Renal pelvis (tissue), 12 donors: Measurements from ENCODE around the gene STRN4. TPM values are rescaled to one million over a fixed set of nuclear protein-coding genes. Genes with fewer than 3 reads are reported as not detected.

Experiments used
- DNase-seq: peaks from one replicate; pipeline ENCODE4 v3.0.0-alpha.2; 2013
- long read RNA-seq, 16 experiments: transcript quantifications; one replicate each; lab custom pipeline, GENCODE V29; 2026
- polyA plus RNA-seq, 3 donors: library from polyadenylated mRNA; unstranded; fragments of 120-200 nt; gene quantifications; one replicate each; pipeline ENCODE4 v1.2.1, GENCODE V29; 2013; ENCODE audit not compliant: insufficient read length in 3 of 3

Gene STRN4, protein sequence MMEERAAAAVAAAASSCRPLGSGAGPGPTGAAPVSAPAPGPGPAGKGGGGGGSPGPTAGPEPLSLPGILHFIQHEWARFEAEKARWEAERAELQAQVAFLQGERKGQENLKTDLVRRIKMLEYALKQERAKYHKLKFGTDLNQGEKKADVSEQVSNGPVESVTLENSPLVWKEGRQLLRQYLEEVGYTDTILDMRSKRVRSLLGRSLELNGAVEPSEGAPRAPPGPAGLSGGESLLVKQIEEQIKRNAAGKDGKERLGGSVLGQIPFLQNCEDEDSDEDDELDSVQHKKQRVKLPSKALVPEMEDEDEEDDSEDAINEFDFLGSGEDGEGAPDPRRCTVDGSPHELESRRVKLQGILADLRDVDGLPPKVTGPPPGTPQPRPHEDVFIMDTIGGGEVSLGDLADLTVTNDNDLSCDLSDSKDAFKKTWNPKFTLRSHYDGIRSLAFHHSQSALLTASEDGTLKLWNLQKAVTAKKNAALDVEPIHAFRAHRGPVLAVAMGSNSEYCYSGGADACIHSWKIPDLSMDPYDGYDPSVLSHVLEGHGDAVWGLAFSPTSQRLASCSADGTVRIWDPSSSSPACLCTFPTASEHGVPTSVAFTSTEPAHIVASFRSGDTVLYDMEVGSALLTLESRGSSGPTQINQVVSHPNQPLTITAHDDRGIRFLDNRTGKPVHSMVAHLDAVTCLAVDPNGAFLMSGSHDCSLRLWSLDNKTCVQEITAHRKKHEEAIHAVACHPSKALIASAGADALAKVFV
- 100 to 1,000 TPM in 1 of 3 donors, 10 to 100 TPM in 2; 92.2 to 105 (median 92.8) TPM for polyA plus RNA-seq
- long read RNA-seq, donor 1, transcript STRN4-222 (1 exons, 2,240 nt): major isoform, 25 of 38 reads
- long read RNA-seq, donor 1, transcript STRN4-201 (18 exons, 3,210 nt): minor isoform, 11 of 38 reads
- long read RNA-seq, donor 1, partial matches to known transcripts: 0 of 38 reads
- long read RNA-seq, donor 1, other reads (novel, unspliced or antisense): 0 of 38 reads
- long read RNA-seq, donor 2, transcript STRN4-201 (18 exons, 3,210 nt): minor isoform, 7 of 39 reads
- long read RNA-seq, donor 2, transcript STRN4-222 (1 exons, 2,240 nt): major isoform, 20 of 39 reads
- long read RNA-seq, donor 2, partial matches to known transcripts: 10 of 39 reads
- long read RNA-seq, donor 2, other reads (novel, unspliced or antisense): 0 of 39 reads
- long read RNA-seq, donor 3, transcript STRN4-201 (18 exons, 3,210 nt): minor isoform, 6 of 37 reads
- long read RNA-seq, donor 3, transcript STRN4-222 (1 exons, 2,240 nt): major isoform, 27 of 37 reads
- long read RNA-seq, donor 3, partial matches to known transcripts: 0 of 37 reads
- long read RNA-seq, donor 3, other reads (novel, unspliced or antisense): 0 of 37 reads
- long read RNA-seq, donor 4, transcript STRN4-201 (18 exons, 3,210 nt): minor isoform, 8 of 32 reads
- long read RNA-seq, donor 4, transcript STRN4-222 (1 exons, 2,240 nt): major isoform, 23 of 32 reads
- long read RNA-seq, donor 4, partial matches to known transcripts: 0 of 32 reads
- long read RNA-seq, donor 4, other reads (novel, unspliced or antisense): 0 of 32 reads
- long read RNA-seq, donor 5, transcript STRN4-222 (1 exons, 2,240 nt): major isoform, 19 of 24 reads
- long read RNA-seq, donor 5, partial matches to known transcripts: 0 of 24 reads
- long read RNA-seq, donor 5, other reads (novel, unspliced or antisense): 0 of 24 reads
- long read RNA-seq, donor 6, transcript STRN4-201 (18 exons, 3,210 nt): minor isoform, 8 of 54 reads
- long read RNA-seq, donor 6, transcript STRN4-222 (1 exons, 2,240 nt): major isoform, 24 of 54 reads
- long read RNA-seq, donor 6, partial matches to known transcripts: 18 of 54 reads
- long read RNA-seq, donor 6, other reads (novel, unspliced or antisense): 0 of 54 reads
- long read RNA-seq, donor 7, transcript STRN4-201 (18 exons, 3,210 nt): minor isoform, 11 of 81 reads
- long read RNA-seq, donor 7, transcript STRN4-222 (1 exons, 2,240 nt): major isoform, 49 of 81 reads
- long read RNA-seq, donor 7, partial matches to known transcripts: 17 of 81 reads
- long read RNA-seq, donor 7, other reads (novel, unspliced or antisense): 0 of 81 reads
- long read RNA-seq, donor 8, transcript STRN4-222 (1 exons, 2,240 nt): major isoform, 20 of 29 reads
- long read RNA-seq, donor 8, partial matches to known transcripts: 6 of 29 reads
- long read RNA-seq, donor 8, other reads (novel, unspliced or antisense): 0 of 29 reads
- long read RNA-seq, donor 9, transcript STRN4-222 (1 exons, 2,240 nt): major isoform, 37 of 57 reads
- long read RNA-seq, donor 9, transcript STRN4-201 (18 exons, 3,210 nt): minor isoform, 10 of 57 reads
- long read RNA-seq, donor 9, partial matches to known transcripts: 5 of 57 reads
- long read RNA-seq, donor 9, other reads (novel, unspliced or antisense): 0 of 57 reads
- long read RNA-seq, donor 10, transcript STRN4-222 (1 exons, 2,240 nt): major isoform, 26 of 113 reads
- long read RNA-seq, donor 10, transcript STRN4-201 (18 exons, 3,210 nt): minor isoform, 5 of 113 reads
- long read RNA-seq, donor 10, partial matches to known transcripts: 77 of 113 reads
- long read RNA-seq, donor 10, other reads (novel, unspliced or antisense): 0 of 113 reads
- long read RNA-seq, donor 11, transcript STRN4-222 (1 exons, 2,240 nt): major isoform, 28 of 34 reads
- long read RNA-seq, donor 11, partial matches to known transcripts: 0 of 34 reads
- long read RNA-seq, donor 11, other reads (novel, unspliced or antisense): 0 of 34 reads
- long read RNA-seq, donor 12, transcript STRN4-201 (18 exons, 3,210 nt): minor isoform, 17 of 62 reads
- long read RNA-seq, donor 12, transcript STRN4-222 (1 exons, 2,240 nt): major isoform, 38 of 62 reads
- long read RNA-seq, donor 12, transcript STRN4-202 (18 exons, 3,628 nt): minor isoform, 6 of 62 reads
- long read RNA-seq, donor 12, partial matches to known transcripts: 0 of 62 reads
- long read RNA-seq, donor 12, other reads (novel, unspliced or antisense): 0 of 62 reads
- long read RNA-seq, donor 13, transcript STRN4-201 (18 exons, 3,210 nt): minor isoform, 6 of 52 reads
- long read RNA-seq, donor 13, transcript STRN4-222 (1 exons, 2,240 nt): major isoform, 27 of 52 reads
- long read RNA-seq, donor 13, partial matches to known transcripts: 17 of 52 reads
- long read RNA-seq, donor 13, other reads (novel, unspliced or antisense): 0 of 52 reads
- long read RNA-seq, donor 14: 0 reads
- long read RNA-seq, donor 15, transcript STRN4-222 (1 exons, 2,240 nt): major isoform, 29 of 72 reads
- long read RNA-seq, donor 15, transcript STRN4-201 (18 exons, 3,210 nt): minor isoform, 14 of 72 reads
- long read RNA-seq, donor 15, partial matches to known transcripts: 26 of 72 reads
- long read RNA-seq, donor 15, other reads (novel, unspliced or antisense): 0 of 72 reads
- long read RNA-seq, donor 16, transcript STRN4-222 (1 exons, 2,240 nt): major isoform, 32 of 57 reads
- long read RNA-seq, donor 16, transcript STRN4-201 (18 exons, 3,210 nt): minor isoform, 10 of 57 reads
- long read RNA-seq, donor 16, partial matches to known transcripts: 8 of 57 reads
- long read RNA-seq, donor 16, other reads (novel, unspliced or antisense): 0 of 57 reads

DNA sequence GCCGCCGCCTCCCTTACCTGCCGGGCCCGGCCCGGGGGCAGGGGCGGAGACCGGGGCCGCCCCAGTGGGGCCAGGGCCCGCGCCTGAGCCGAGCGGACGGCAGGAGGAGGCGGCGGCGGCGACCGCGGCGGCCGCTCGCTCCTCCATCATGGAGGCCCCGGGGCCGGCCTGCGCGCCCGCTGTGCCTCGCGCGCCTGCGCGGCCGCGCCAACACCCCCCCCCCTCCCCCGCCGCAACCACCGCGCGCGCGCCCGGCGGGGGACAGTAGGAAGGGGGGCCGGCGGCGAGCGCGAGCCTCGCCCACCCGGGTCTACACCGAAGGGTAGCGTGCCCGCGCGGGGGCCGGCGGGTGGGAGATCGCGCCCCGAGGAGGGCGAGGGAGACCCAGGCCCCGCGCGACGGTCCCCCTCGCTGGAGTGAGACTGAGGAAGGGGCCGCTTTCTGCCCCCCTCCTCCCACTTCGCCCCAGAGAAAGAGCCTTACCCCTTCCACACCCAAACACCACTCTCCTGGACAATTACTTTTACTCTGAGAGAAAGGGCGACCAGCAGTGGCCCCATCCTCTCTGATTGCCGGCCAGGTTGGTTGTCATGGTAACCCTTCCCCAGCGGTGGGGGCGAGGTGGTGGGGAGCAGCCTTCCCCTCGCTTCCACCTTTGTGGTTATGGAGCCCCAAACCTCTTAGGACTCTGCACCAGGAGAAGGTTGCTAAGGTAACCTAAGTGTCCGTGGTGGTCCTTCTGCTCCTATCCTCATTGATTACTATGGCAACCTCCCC lies at the start of gene STRN4:
TSS of gene STRN4 (minus strand) at position 170 of the 777 bp plus-strand sequence. CDS start at position 150, 20 bp downstream.
- DNase-seq: peak; percentile 58

DNA sequence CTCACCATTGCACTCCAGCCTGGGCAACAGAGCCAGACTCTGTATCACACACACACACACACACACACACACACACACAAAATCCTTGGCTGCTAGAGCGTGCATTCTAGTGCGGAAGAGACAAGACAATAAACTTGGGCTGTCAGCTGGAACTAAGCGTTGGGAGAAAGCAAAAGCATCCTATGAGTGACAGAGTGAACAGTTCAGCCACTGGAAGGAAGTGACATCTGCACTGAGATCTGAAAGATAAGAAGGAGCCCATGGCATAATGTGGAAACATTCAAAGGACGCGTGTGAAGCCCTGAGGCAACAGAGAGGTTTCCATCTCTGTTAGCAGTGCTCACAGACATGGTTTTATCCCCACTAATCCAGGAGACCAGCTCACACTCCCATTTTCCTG lies 45.7 kb upstream of the STRN4 start:
- no peak for DNase-seq

DNA sequence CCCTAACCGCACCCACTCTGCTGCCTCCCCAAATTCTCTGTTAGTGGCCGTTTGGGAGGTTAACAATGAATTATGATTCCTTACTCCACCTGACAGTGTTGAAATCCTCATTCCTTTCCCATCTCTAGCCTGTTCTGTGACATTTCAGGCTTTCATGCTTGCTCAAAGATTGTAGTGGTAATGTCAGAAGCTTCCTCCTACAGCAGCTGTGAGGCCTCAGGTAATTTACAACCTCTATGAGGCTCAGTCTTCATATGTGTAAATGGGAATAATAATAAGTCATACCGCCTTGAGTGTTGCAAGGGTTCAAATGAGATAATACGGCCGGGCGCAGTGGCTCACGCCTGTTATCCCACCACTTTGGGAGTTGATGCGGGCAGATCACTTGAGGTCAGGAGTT lies 43.1 kb upstream of the STRN4 start:
- no peak for DNase-seq

DNA sequence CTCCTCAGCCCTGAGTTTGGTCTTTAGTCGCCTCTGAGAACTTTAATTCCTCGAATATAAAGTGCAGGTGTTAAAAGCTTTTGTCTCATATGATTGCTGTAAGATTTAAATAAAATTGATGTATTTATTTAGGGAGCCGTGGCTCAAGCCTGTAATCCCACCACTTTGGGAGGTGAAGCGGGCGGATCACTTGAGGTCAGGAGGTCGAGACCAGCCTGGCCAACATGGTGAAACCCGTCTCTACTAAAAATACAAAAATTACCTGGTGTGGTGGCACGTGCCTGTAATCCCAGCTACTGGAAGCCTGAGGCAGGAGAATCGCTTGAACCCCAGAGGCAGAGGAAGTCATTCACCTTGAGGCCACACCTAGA lies 42.7 kb upstream of the STRN4 start:
- no peak for DNase-seq

DNA sequence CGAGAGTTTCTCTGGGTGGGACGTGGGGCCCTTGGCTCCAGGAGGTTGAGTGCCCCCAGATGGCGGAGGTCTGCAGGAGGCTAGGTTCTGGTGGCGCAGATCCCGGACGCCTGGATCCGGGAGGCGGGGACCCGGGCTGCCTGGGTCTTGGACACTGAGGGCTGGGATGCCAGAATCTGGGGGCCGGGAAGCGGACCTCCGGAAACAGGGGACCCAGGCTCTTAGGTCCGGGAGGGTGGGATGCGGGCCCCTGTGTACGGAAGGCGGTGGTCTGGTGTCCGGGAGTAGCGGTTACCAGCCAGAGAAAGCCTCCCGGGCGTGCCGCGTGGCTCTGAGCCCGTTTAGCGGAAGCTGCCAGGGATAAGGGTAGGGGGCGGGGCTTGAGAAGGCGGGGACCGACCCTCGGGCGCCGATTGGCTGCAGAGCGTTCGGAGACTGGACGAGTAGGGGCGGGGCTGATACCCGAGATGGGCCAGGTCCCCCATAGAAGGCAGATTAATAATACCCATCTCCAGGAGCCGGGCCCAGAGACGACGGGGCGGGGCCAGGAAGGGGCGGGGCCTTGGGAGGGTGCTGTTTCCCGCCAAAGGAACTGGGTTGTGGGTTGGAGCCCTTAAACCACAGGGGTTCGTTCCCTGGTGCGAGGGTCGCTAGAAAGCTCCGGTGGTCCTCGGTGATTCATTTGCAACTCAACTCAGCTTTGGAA lies 42.2 kb upstream of the STRN4 start, which contains the start of gene SLC1A5:
TSS of gene SLC1A5 (minus strand) at position 333 of the 706 bp plus-strand sequence. CDS start 629 bp downstream, outside the sequence.
- DNase-seq: peak; percentile 92

DNA sequence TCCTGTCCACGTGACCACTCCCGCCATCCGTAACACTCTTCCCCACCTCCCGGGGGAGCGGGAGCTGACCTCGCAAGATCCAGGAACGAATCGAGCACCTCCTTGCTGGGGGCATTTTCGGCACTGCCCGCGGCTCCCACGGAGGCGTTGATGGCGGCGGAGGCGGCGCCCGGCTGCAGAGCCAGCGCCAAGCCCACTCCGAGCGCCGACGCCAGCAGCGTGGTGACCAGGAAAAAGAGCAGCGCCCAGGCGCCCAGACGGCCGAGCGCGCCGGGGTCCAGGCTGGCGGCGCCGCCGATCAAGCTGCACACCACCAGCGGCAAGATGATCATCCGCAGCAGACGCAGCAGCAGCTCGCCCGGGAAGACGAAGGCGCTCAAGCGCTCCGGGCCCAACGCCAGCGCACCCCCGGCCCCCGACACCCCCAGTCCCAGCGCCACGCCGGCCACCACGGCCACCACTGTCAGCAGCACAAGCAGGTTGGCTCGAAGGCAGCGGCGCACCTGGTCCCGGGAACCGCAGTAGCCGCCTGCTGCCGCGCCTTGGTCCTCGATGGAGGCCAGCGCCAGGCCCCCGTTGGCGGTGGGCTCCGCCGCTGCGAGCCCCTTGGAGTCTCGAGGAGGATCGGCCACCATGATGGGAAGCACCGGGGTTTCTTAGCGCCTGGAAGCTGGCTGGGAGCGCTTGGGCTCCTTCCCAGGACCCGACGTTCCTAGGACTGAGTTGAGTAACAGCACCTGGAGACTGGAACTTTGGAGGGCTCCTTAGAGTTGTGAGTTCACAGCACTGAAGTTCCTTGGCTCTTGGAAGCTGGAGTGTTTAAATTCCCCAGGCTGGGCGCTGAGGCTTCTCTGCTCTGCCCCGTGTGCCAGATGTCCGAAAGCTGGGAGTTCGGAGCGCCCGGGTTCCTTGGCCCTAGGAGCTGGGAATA lies 41.3 kb upstream of the STRN4 start:
- no peak for DNase-seq

DNA sequence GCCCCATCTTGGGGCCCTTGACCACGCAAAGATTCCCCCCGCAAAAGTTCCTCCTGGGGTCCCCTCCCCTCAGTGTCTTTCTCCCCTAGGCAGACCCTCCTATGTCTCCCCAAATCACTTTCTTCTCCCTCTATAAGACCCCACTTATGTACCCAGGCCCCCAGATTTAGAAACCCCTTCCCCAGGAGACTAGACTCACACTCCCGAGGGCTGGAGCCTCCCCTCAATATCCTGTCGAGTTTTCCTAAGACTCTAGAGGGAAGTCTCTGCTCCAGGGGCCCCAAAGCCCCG lies 40.7 kb upstream of the STRN4 start:
- no peak for DNase-seq

DNA sequence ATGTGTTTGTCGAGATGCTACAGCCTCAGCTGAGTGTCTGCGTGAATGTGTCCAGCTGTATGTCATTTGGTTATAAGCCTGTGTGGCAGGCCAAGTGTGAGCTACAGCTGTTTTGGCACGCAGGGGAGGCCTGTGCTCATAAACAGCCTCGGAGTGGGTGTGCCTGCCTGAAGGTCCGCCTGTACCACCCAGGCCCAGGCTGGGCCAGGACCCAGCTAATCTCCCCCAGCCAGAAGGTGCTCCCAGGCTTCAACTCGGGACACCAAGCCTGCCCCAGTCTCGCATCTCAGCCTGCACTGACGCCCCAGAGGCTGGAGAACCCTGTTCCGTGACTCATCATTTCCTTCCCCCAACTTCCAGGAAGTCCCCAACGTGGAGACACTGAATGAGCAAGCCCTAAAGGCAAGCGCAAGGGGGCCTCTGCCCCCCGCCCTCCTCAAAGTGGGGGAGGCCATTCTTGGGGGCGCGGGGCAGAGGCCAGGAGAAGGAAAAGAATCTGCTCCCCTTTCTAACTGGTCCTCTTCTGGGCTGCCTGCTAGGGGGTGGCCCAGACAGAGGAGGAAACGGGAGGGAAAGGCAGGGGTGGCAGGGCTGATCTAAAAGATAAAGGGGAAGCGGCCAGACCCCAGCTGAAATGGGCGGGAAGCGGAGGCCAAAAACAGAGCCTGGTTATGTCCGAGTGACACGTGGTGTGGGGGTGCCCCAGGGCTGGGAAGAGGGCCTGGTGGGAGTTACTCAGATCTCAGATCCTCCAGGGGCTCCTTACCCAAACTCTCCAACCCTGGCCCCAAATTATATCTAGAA lies 40.2 kb upstream of the STRN4 start:
- no peak for DNase-seq

DNA sequence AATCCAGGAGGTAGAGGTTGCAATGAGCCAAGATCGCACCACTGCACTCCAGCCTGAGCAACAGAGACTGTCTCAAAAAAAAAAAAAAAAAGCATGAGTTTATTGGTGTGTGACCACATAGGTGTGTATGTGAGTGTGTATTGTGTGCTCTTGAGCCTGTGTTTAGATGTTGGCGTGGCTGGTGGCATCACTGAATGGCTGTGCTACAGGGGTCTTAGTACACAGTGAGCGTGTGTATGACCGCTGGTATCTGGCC lies 39.7 kb upstream of the STRN4 start:
- no peak for DNase-seq

DNA sequence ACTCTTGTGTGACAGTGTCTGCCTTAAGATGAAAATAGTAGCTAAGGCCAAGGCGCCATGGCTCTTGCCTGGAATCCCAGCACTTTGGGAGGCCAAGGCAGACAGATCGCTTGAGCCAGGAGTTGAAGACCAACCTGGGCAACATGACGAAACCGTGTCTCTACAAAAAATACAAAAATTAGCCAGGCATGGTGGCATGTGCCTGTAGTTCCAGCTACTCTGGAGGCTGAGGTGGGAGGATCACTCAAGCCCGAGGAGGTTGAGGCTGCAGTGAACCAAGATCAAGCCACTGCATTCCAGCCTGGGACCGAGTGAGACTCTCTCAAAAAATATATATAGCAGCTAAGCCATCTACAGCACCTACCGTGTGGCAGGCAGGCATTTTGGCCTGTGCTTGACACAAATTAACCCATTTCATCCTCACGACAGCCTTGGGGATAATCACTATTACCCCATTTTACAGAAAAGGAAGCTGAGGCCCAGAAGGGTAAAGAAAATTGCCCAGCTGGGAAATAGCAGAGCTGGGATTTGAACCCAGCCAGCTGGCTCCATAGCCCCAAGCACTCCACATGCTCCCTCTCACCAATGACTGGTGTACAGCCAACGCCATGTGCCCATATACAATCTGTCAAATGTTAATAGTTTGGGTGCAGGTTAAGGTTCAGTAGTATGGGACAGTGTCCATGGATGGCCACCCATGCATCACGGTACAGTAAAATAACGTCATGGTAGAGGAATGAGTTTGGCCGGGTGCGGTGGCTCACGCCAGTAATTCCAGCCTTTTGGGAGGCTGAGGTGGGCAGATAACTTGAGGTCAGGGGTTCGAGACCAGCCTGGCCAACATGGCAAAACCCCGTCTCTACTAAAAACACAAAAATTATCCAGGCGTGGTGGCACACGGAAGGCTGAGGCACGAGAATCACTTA lies 39.1 kb upstream of the STRN4 start:
- DNase-seq: no peak

DNA sequence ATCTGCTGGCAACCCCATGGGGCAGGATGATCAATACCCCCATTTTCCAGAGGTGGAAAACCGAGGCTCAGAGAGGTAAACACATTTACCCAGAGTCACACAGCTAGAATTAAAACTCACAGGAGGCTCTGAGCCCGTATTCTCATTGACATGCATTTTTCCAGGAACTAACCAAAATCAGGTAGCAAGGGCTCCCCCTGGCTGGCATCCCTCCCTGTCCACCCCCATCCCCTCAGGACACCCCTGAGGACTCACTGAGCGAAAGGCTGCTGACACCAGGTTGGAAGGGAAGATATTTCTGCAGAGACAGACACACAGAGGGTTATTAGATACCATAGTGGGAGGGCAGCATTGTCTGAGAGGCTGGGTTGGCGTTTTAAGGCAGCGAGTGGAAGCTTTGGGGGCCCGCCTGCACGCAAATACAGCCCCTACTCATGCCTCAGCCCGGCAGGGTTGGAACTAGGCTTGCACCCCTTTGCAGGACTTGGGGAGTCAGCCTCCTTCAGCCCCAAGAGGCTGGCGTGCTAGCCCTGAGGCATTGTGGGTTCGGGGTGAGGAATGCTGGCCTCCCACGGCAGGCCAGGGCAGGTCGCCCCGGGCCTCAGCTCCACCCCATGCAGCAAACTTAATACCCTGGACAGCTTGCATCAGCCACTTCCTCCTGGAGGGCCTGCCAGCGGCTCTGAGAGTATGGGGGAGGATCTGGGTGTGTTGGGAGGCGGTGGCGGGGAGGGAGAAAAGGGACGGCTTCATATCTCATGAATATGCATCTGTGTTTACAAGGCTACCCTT lies 38.2 kb upstream of the STRN4 start:
- no peak for DNase-seq

DNA sequence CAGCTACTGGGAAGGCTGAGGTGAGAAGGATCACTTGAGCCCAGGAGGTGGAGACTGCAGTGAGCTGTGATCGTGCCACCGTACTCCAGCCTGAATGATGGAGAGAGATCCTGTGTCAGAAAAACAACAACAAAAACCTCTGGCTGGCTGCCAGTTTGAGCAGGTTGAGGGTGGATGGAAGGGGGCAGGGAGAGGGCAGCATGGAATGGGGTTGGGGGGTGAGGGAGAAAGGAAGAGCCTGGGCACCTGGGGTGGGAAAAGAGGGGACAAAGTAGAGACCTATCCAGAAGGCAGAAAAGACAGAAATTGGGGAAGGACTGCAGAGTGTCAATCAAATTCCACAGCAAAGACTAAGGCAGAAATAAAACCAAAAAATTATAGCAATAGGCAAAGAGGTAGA lies 37.4 kb upstream of the STRN4 start:
- no peak for DNase-seq
